NCI-H1436 (cell line): ENCODE measurements around the gene HEPN1.
"Not testable (repeated sequence)": the region's sequence is repeated elsewhere in the genome, so short reads cannot be mapped to it uniquely, and the experiment has no call there.

Source experiments
- DNase-seq: peaks from one replicate; lab custom pipeline; 2025; lab: John Stamatoyannopoulos, UW

HEPN1 gene

DNA sequence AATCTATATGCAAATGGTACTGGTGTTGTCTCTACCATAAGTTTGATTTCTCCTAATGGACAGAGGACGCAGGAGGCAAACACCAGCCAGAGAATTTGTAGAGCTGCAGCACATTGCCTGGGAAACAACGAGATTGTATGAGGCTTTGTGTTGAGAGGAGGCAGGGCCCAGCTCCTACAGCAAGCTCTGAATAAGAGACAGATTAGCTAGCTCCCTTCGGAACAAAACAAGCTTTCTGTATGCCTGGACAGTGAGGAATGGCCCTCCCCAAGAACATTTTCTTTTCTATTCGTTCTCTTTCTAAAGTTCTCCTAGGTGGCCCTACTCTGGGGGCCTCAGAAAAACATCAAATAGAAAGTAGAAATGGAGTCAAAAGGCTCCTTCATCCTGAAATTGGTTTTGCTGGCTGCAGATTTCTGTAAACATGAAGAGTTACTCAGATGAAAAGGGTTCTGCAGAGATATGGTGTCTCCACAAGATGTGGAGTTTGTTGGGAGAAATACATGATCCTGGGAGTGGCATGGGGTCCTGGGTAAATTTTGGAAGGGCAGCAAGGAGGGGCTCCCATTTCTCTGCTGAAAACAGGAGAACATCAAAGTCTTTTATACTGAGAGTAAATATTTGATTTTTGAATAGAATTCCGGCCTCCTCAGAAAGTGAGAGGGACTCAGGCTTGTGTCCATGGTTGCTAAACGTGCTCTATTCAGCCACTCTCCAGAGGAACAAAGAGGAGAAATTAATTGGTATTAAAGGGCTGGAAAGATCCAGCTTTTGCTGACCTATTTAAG lies 23.6 kb downstream of the HEPN1 start:
- DNase-seq, result no peak

DNA sequence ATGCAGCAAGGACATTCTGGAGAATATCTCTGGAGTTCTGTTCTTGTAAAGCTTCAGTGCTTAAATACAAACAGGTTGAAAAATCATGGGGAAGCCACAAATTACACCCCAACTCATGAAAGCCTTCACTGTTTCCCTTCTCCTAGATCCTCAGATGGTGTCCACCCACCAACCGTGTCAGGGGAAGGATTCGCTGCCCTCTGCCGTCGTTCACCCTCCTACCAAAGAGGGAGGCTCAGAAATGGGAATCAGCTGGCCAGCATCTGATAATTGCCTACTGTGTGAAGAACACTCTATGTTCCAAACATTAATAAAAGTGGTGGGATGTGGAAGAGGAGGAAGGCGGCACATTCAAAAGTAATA lies 24.2 kb downstream of the HEPN1 start:
- no peak for DNase-seq

DNA sequence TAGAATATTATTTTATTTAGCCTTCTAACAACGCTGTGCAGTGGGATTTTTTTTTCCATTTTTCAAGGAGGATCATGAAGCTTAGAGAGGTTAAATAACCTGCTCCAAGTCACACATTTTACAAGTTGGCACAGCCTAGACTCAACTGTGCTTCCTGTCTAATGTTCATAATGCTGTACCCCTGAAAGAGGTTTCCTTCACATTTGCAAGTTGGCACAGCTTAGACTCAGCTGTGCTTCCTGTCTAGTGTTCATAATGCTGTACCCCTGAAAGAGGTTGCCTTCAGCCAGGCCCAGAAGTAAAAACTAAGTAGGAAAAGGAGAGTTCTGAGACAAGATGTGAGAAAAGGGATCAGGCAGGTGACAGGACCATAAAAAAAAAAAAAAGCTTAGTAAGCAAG lies 24.7 kb downstream of the HEPN1 start:
- no peak for DNase-seq

DNA sequence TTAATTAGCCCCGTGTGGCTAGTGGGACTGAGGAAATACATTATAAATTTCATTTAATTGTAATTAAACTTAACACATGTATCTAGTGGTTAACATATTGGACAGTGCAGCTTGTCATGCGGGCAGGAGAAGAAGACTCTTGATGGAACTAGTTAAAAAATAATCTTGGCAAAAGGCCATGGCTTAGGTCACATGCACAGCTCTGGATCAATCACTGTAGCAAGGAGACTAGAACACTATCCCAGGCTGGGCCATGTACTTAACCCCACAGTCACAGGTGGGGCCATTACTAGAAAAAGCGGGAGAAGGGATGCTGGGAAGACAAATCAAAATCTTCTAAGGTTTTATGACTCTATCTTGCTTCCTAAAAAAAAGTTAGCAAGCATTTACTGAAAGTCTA lies 25.5 kb downstream of the HEPN1 start:
- DNase-seq, result no peak

DNA sequence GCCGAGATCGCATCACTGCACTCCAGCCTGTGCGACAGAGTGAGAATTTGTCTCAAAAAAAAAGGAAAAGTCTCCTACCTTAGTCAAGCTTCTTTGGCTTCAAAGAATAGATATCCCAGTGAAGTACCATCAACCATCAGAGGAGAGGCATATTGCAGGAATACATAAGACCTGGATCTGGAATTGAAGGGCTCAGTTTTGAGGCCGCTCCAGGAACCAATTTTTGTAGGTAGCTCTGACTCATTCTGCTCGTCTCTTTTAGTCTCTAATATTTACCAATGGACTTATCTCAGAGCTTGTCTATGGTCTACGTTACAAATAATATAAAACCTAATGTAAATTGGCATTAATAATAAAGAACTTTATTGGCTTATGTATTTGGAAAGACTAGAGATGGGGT lies 26.8 kb downstream of the HEPN1 start:
- no peak for DNase-seq

DNA sequence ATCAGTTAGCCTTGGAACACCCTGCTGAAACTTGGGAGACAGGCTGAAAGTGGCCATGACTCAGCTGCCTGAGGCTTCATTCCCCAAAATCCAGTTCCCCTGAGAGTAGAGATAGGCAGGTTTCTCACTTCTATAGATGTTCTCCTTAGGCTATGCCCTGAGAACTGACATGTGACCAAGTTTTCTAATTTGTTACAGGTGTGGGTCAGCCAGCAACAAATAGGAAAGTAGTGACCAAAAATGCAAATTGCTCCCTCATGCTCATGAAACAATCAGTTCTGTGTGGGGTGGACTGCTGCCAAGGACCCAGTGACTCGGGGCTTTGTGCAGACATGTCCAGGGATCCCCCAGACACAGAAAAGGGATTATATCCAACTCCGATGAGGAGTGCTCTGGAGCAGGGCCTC lies 27.7 kb downstream of the HEPN1 start:
- DNase-seq, result no peak

DNA sequence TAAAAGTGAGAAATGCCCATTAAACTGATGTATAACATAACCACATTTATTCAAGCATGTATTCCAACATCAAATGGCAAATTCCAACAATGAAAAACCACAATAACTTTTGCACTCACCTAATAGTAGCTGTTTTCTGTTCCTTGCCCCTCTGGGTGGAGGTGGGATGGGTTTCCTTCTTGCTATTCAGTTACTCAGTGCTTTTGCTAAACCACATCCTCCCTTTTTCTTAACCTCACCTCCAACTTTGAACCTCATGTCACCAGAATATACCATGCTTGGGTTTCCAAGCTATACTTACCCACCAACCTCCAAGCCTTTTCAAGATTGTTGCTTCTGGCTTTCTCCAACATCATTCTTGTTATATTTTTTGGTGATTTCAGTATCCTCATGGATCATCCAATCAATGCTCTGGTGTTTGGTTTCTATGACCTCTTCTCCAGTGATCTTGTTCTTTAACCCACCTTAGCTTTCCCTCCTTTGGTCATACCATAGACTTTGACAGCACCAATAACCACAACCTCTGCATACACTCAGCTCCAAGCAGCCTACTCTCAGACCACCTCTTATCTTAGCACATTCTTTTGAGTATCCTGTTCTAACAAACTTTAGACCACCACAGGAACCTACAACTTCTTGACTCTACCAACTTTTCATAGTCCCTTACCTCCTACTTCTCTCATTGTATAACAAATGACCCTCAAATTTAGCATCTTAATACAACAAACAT lies 31.7 kb downstream of the HEPN1 start:
- no peak for DNase-seq

DNA sequence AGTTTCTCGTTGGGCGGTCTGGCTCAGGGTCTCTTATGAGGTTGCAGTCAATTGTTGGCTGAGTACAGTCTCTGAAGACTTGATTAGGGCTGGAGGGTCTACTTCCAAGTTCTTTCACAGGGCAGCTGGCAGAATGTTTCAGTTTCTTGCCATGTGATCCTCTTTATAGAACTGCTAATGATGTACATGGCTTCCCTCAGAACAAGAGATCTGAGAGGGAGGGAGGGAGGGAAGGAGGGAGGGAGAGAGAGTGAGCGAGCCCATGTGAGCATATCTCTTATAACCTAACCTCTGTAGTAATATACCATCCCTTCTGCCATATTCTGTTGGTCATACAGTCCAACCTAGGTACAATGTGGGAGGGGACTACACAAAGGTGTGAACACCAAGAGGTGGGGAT lies 32.3 kb downstream of the HEPN1 start:
- DNase-seq, result no peak

DNA sequence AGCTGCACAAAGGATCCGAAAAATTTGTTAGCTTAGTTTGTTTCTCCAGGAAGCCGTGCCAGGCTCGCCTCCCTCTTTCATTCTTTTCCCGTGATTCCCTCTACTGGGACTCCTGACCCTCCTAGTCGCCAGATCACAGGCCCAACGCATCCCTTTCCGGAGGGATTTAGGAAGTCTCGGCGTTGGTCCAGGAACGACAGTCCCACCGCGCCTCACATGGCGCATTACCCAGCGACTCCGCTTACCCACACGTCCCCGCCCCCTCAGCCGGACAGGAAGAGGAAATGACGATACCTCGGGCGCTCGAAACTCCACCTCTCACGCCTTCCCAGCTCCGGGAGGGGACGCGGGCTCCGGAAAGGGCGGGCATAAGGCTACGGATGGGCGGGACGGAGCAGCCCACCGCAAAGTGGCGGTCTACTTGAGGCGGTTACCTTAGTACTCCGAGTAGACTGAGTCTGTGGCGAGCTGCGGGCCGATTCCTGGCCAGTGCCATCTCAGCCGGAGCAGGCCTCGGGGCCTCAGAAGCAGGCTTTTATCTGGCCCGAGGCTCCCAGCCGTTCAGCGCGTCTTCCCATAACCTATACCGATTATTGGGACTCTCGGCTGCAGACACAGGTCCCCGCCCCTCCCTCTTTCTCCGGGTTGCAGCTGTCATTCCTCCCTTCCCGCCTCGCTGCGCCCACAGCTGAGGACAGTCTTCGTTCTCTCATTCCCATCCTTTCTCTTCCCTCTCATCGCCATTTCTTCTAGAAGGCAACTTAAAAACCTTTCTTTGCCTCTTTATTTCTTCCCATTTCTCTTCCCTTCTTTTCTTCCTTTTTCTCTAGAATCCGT lies 34.9 kb downstream of the HEPN1 start, which contains the start of gene CCDC15:
CCDC15 (plus strand) TSS at position 450 of the 837 bp plus-strand sequence. CDS start 531 bp downstream, outside the sequence.
- peak; percentile 96 for DNase-seq

DNA sequence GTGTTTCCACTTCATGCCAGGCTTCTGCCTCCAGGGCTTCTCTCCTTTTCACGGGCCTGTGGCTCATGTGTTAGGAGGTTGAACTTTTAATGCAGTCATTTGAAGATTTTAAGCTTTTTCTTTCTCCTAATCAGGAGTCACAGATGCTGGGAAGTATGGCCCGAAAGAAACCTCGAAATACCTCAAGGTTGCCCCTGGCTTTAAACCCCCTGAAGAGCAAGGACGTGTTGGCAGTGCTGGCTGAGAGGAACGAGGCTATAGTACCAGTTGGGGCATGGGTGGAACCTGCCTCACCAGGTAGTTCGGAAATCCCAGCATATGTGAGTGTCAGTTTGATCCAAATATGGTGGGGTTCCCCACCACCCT lies 35.5 kb downstream of the HEPN1 start:
- DNase-seq, result no peak

DNA sequence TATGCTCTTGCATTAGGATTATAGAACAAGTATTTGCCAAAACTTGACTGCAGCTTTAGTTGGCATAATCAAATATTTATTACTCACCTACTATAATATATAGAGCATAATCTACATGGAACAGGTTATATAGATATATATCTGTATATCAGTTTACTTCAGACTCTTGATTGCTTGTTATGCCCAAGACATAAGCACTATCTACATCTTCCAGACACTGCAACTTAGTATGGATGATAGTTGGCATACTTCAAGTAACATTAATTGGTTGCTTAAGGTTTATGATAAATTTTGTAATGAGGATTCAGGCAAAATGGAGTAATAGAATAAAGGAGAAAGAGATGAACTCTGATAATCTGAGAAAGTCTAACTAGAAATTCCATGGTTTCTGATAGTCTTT lies 36.0 kb downstream of the HEPN1 start:
- DNase-seq, result no peak

DNA sequence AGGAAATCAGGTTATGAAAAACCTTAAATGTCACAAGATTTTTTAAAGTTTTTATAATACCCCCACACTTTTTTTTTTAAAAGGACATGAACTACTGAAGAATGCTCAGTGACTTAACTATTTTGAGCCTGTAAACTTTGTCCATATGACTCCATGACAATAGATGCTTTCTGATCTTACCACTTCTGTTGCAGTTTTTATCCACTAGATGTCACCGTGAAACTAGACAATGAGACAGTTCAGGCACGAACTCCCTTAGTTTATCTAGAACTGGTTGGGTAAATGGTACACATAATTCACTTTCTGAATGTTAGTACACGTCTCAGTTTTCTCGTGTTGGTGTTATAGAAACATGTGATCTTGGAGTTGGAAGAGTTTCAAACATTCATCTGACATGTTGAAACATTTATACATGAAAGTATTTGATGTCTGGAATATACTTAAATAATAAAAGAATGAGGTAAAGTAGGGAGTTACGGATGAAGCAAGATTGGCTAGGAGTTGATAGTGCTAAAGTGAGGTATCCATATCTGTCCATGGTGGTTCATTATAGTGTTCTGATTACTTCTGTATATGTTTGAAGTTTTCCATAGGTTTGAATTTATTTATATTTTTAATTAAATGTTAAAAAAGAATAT lies 43.0 kb downstream of the HEPN1 start:
- DNase-seq, result peak; percentile 19

DNA sequence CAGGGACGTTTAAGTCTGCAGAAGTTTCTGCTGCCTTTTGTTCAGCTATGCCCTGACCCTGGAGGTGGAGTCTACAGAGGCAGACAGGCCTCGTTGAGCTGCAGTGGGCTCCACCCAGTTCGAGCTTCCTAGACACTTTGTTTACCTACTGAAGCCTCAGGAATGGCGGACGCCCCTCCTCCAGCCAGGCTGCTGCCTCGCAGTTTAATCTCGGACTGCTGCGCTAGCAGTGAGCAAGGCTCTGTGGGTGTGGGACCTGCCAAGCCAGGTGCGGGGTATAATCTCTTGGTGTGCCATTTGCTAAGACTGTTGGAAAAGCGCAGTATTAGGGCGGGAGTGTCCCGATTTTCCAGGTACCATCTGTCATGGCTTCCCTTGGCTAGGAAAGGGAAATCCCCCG lies 49.1 kb downstream of the HEPN1 start:
- not testable (repeated sequence) for DNase-seq
